K562 (cell line): ENCODE data around the gene ULK3. TPM values are rescaled to one million over a fixed set of nuclear protein-coding genes. Genes with fewer than 3 reads are reported as not detected.
A peak's percentile ranks its signal among the peaks of the same experiment; 100 is the strongest.

Experiments
- ATAC-seq: fragments of 200-7000 bp; cut with Tn5 transposase; 3 replicates; pipeline ENCODE4 v1.9.1; 2020; ENCODE audit warnings: moderate library complexity
- BruUV-seq: library from RNA; stranded (reverse); fragments of 400-500 nt; replicated peaks from 2 replicates; lab custom pipeline; 2021; lab: Mats Ljungman, UMichigan
- CTCF ChIA-PET: fragments of 300-600 bp; formaldehyde crosslinking; extraction: SDS; loops from one replicate; lab custom pipeline; 2021; ENCODE audit warnings: low intra/inter-chr PET ratio; lab: Yijun Ruan, JAX
- POLR2A ChIA-PET: fragments of 300-600, 350-650 bp; sonication (Branson Sonifier 250); formaldehyde crosslinking; extraction: SDS; loops from one replicate; lab custom pipeline; 2021; ENCODE audit warnings: antibody characterized with exemption, inconsistent platforms; lab: Yijun Ruan, JAX
- DNase-seq, 4 experiments: peaks; one replicate each; pipeline versions ENCODE4 v3.0.0 to v3.0.0-alpha.2; 2011 to 2018; ENCODE audit warnings: low spot score in 3 of 4, mixed read lengths in 3 of 4; ENCODE audit errors: extremely low read depth in 1 of 4
- FAIRE-seq: peaks from 2 replicates; lab custom pipeline; 2011; peaks lifted over from hg19 to GRCh38; lab: Jason Lieb, UNC
- H2AFZ ChIP-seq: 2 replicates; pipeline ENCODE4 v1.6.0; 2011; ENCODE audit warnings: low read depth, low read length, control low read depth, inconsistent platforms
- H3K27ac ChIP-seq: fragments of 200-600 bp; 3 replicates; pipeline ENCODE4 v1.8.0; 2011; ENCODE audit warnings: low read depth, mild to moderate bottlenecking, control low read depth, inconsistent platforms, low read length, moderate library complexity, mixed read lengths; ENCODE audit errors: extremely low read depth
- H3K27me3 ChIP-seq, 2 experiments: fragments of 300-600 bp in 1 of 2; 2 replicates in 1 of 2; 3 replicates in 1 of 2; pipeline versions ENCODE4 v1.6.0 to v1.8.0; 2011; ENCODE audit warnings: inconsistent platforms in 2 of 2, low read length in 2 of 2, mild to moderate bottlenecking in 1 of 2, mixed read lengths in 1 of 2, moderate library complexity in 1 of 2; ENCODE audit not compliant: control insufficient read depth in 2 of 2, insufficient read depth in 2 of 2
- H3K36me3 ChIP-seq: fragments of 300-600 bp; 3 replicates; pipeline ENCODE4 v1.8.0; 2011; ENCODE audit warnings: mild to moderate bottlenecking, low read length, inconsistent platforms; ENCODE audit not compliant: control insufficient read depth, insufficient read depth
- H3K4me1 ChIP-seq, 2 experiments: fragments of 200-600 bp in 1 of 2; replicated peaks in 1 of 2; 2 replicates in 1 of 2; 3 replicates in 1 of 2; pipeline versions ENCODE4 v1.5.1 to v1.8.0; 2011; ENCODE audit warnings: inconsistent platforms in 2 of 2, low read length in 2 of 2, mild to moderate bottlenecking in 1 of 2, mixed read lengths in 1 of 2, moderate library complexity in 1 of 2; ENCODE audit not compliant: control insufficient read depth in 2 of 2, insufficient read depth in 2 of 2
- H3K4me2 ChIP-seq: 2 replicates; pipeline ENCODE4 v1.6.1; 2011; ENCODE audit warnings: low read length, control low read depth, inconsistent platforms, mixed read lengths; ENCODE audit not compliant: insufficient read depth
- H3K4me3 ChIP-seq: fragments of 200-600 bp; sonication (generic), shearing (Covaris generic); 2 replicates; pipeline ENCODE4 v1.5.1; 2016; ENCODE audit warnings: control low read depth, inconsistent platforms
- H3K79me2 ChIP-seq: fragments of 200-600 bp; 3 replicates; pipeline ENCODE4 v1.8.0; 2011; ENCODE audit warnings: low read length, inconsistent platforms; ENCODE audit not compliant: control insufficient read depth, insufficient read depth
- H3K9ac ChIP-seq, 2 experiments: 2 replicates each; pipeline versions ENCODE4 v1.6.0 to v1.6.1; 2011; ENCODE audit warnings: low read depth in 2 of 2, low read length in 2 of 2, control low read depth in 1 of 2, inconsistent platforms in 1 of 2, mild to moderate bottlenecking in 1 of 2, mixed read lengths in 1 of 2; ENCODE audit not compliant: insufficient read depth in 1 of 2
- H3K9me1 ChIP-seq: one replicate; pipeline ENCODE4 v1.6.0; 2011; ENCODE audit warnings: inconsistent platforms, mild to moderate bottlenecking, low read length, moderate library complexity; ENCODE audit not compliant: control insufficient read depth, insufficient read depth
- H3K9me3 ChIP-seq: replicated peaks from 2 replicates; pipeline ENCODE4 v1.5.1; 2011; ENCODE audit warnings: low read depth, low read length, inconsistent platforms; ENCODE audit not compliant: control insufficient read depth, insufficient read depth
- H4K20me1 ChIP-seq: replicated peaks from 2 replicates; pipeline ENCODE4 v1.6.1; 2011; ENCODE audit warnings: low read length, inconsistent platforms, mixed read lengths; ENCODE audit not compliant: control insufficient read depth, insufficient read depth
- BCOR ChIP-seq: fragments of 450-650 bp; IDR thresholded peaks from 2 replicates; pipeline ENCODE4 v1.6.1; 2016
- CBX8 ChIP-seq: fragments of 200-600 bp; sonication (generic); IDR thresholded peaks from 2 replicates; pipeline ENCODE4 v1.6.1; 2012; ENCODE audit warnings: borderline replicate concordance, mixed run types, low read depth, mild to moderate bottlenecking, moderate library complexity, mixed read lengths, low read length, control low read depth, inconsistent platforms; ENCODE audit not compliant: poor library complexity, severe bottlenecking; ENCODE audit errors: extremely low read depth
- FOXP1 ChIP-seq: sonication (generic); formaldehyde crosslinking; IDR thresholded peaks from 2 replicates; pipeline ENCODE4 v1.8.0; 2022; ENCODE audit warnings: mild to moderate bottlenecking, missing genetic modification reagents
- MYC ChIP-seq, 2 experiments: fragments of 250-450 bp in 1 of 2; sonication (Bioruptor Pico) in 1 of 2; IDR thresholded peaks; 2 replicates each; pipeline versions ENCODE4 v1.5.1 to v1.6.1; 2012 to 2021; ENCODE audit warnings: low read depth in 2 of 2, borderline replicate concordance in 1 of 2, improper control_type of control experiment in 1 of 2, low read length in 1 of 2, mild to moderate bottlenecking in 1 of 2, moderate library complexity in 1 of 2
- NFIC ChIP-seq: fragments of 450-650 bp; IDR thresholded peaks from 2 replicates; pipeline ENCODE4 v1.6.1; 2017; ENCODE audit warnings: mild to moderate bottlenecking, inconsistent platforms
- PML ChIP-seq: IDR thresholded peaks from 2 replicates; pipeline ENCODE4 v1.6.1; 2012; ENCODE audit warnings: low read length, inconsistent platforms
- SAP30 ChIP-seq: fragments of 200-600 bp; sonication (generic); IDR thresholded peaks from 2 replicates; pipeline ENCODE4 v1.6.1; 2012; ENCODE audit warnings: borderline replicate concordance, low read depth, mild to moderate bottlenecking, moderate library complexity, low read length, control low read depth, inconsistent platforms; ENCODE audit not compliant: insufficient read depth, poor library complexity, severe bottlenecking
- TCFL5 ChIP-seq: fragments of 250-450 bp; sonication (Bioruptor Pico); conservative IDR thresholded peaks from 2 replicates; pipeline ENCODE4 v1.6.1; 2021; ENCODE audit warnings: mild to moderate bottlenecking, moderate library complexity, matching md5 sums
- ZFP36 ChIP-seq: fragments of 150-350 bp; IDR thresholded peaks from 2 replicates; pipeline ENCODE4 v1.6.1; 2018; ENCODE audit warnings: low read length, low read depth; ENCODE audit not compliant: partially characterized antibody
- ZHX1 ChIP-seq: fragments of 150-350 bp; conservative IDR thresholded peaks from 2 replicates; pipeline ENCODE4 v1.6.1; 2014; ENCODE audit warnings: low read length
- ZNF395 ChIP-seq: fragments of 200-800 bp; sonication (Bioruptor generic); IDR thresholded peaks from 2 replicates; pipeline ENCODE4 v1.6.1; 2017; ENCODE audit warnings: missing genetic modification characterization, missing compliant biosample characterization
- ZNF589 ChIP-seq: fragments of 200-800 bp; sonication (Bioruptor generic); IDR thresholded peaks from 2 replicates; pipeline ENCODE4 v1.6.1; 2016; ENCODE audit warnings: low read depth, missing genetic modification characterization, missing compliant biosample characterization
- ZNF699 ChIP-seq: fragments of 250-450 bp; sonication (Bioruptor Pico); IDR thresholded peaks from 2 replicates; pipeline ENCODE4 v1.8.0; 2021; ENCODE audit warnings: mild to moderate bottlenecking, moderate library complexity; ENCODE audit not compliant: insufficient replicate concordance
- WGBS: fragments of 100-300 bp; shearing (Covaris generic); methylation state at CpG from one replicate; pipeline ENCODE4 v1.1.6; 2016; ENCODE audit warnings: low coverage, mixed read lengths; ENCODE audit not compliant: insufficient coverage; ENCODE audit errors: missing lambda C conversion rate; 5-methylcytosine and 5-hydroxymethylcytosine counted together
- in situ Hi-C: fragments of 300-500 bp; cut with MboI; formaldehyde crosslinking; loops from 4 replicates; pipeline ENCODE4 v1.15.0; 2018; ENCODE audit warnings: inconsistent platforms, mixed read lengths
- intact Hi-C: fragments of 100-400 bp; cut with micrococcal nuclease; formaldehyde crosslinking; loops from 2 replicates; pipeline ENCODE4 v1.14.2; 2022
- polyA plus RNA-seq, 8 experiments: library from polyadenylated mRNA; depleted of rRNA in 4 of 8; stranded (reverse) in 5 of 8; unstranded in 3 of 8; fragments of >200 nt; fragmentation: Nextera tagmentation in 2 of 8; fragmentation: Illumina TruSeq in 1 of 8; extraction: Ambion mirVana in 2 of 8; extraction: Trizol in 1 of 8; gene quantifications; 2 replicates each; pipeline versions ENCODE4 v1.2.1 to v1.2.3, GENCODE V29; 2011 to 2014; ENCODE audit warnings: inconsistent platforms in 1 of 8, missing spikeins in 1 of 8
- total RNA-seq, 7 experiments: library from RNA; depleted of rRNA in 6 of 7; stranded (reverse); fragments of >200 nt in 6 of 7; fragmentation: Illumina TruSeq in 2 of 7; extraction: Trizol in 2 of 7; gene quantifications; 2 replicates each; pipeline versions ENCODE4 v1.2.1 to v1.2.3, GENCODE V29; 2011 to 2021; ENCODE audit warnings: low replicate concordance in 1 of 7

ULK3 gene
- total and polyA plus RNA-seq, 9 of the 15 experiments (the other 6 are each of a cell fraction or from before 2014, with no cell fraction given) = 0.68 to 68.0 (median 34.9) TPM

GRCh38 chr15:74792227-74793016 is 50.5 kb downstream of the ULK3 start:
- Histone ChIP-seq H3K27me3 (no peaks in the 10 kb centered on the region), H3K4me2 (no peak overlapping the region), H3K4me1 (peaks cover 14 to 34% of the 10 kb centered on the region in 2 experiments), H4K20me1 (peaks cover 31% of the 10 kb centered on the region), H3K9ac (peak overlapping the region in 1 of 2 experiments; percentile 69; a peak in 2 of 4 replicates), H3K79me2 (peaks cover 57% of the 10 kb centered on the region), H3K36me3 (peaks cover 60% of the 10 kb centered on the region; the same call in 2 of the 3 replicates), H3K4me3 (no peak overlapping the region), H3K27ac (no peak overlapping the region), H3K9me1 (no peaks in the 10 kb centered on the region), H2AFZ (no peak overlapping the region), H3K9me3 (no peaks in the 10 kb centered on the region)
- DNase-seq (no peak), ATAC-seq (no peak), FAIRE-seq (no peak)
- TF ChIP-seq ZHX1 (no peak), CBX8 (no peak), ZFP36 (peak; percentile 32), MYC (IDR thresholded peaks at IDR 0.05; ENCODE audit: low read depth, low read length) (no peak), MYC (CRISPR knock-in tag; IDR thresholded peaks at IDR 0.05; ENCODE audit: borderline replicate concordance, low read depth) (no peak), ZNF395 (CRISPR knock-in tag) (no peak), PML (no peak), BCOR (peak; percentile 29; the same call in 1 of the 2 replicates), FOXP1 (CRISPR knock-in tag) (no peak), SAP30 (no peak), ZNF589 (CRISPR knock-in tag) (no peak), ZNF699 (CRISPR knock-in tag) (no peak), NFIC (peak; percentile 9; the same call in 1 of the 2 replicates), TCFL5 (CRISPR knock-in tag) (no peak)
- no TSS peak for BruUV-seq
- WGBS = 81% methylated on average over 12 of the region's 12 CpGs
- in situ Hi-C loops (no loop called here), intact Hi-C loops (no loop called here)
- POLR2A ChIA-PET = interaction anchor here (1.8 kb wide), 1 partner anchor 18 kb away, joined by 8 read pairs; no protein-coding TSS in a partner anchor
- CTCF ChIA-PET = no interaction called here
